Measurements from ENCODE around the gene ITIH2. TPM values are rescaled to one million over a fixed set of nuclear protein-coding genes. Genes with fewer than 3 reads are reported as not detected.

Gene ITIH2
- total RNA-seq, 4 donors from 2014 or later: not detected

DNA sequence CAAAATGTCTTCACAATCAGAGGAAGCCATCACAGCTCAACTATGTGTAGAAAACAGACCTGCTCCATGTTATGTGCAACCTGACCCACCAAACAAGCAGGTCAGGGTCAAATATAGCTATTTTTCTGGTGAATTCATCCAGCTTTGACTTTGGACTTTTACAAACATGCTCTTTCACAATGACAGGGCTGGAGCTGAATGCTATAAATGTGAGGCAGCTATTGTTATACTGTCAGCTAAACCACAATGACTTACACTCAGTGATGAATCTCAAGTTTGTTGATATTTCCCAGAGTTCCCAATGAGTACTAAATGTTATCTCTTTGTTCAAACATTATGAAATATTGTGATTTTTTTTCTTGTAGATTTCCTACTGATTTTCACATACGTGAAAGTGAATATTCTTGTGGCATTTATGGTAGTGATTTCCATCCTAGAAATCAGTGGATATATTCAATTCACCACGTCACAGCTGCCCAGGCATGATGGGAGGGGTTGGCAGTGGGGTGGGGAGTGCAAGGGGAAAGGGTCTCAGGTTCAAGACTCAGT is 2.5 kb upstream of the ITIH2 start:
- no peak for DNase-seq (ENCODE audit: extremely low spot score)
- H3K27ac ChIP-seq (replicated peaks in 1 of 4): no peak overlapping the region
- intact Hi-C loops (cut with DNase I): no loop called here
- no peaks in the 10 kb centered on the region for H3K9me3 ChIP-seq
- WGBS: 50% methylated on average over 2 of the region's 2 CpGs
- H3K36me3 ChIP-seq: no peaks in the 10 kb centered on the region
- H3K27me3 ChIP-seq: peaks cover 0 to 31% (median 0%) of the 10 kb centered on the region in 4 donors
- no peak overlapping the region for H3K4me3 ChIP-seq
- no peak for TF ChIP-seq EP300 (IDR thresholded peaks at IDR 0.05)
- no peak for TF ChIP-seq POLR2AphosphoS5 (IDR thresholded peaks at IDR 0.05)
- no peak for TF ChIP-seq POLR2A (IDR thresholded peaks at IDR 0.05; ENCODE audit: low read depth)
- no peak for TF ChIP-seq CTCF (IDR thresholded peaks at IDR 0.05)
- peaks cover 5 to 16% (median 12%) of the 10 kb centered on the region in 4 donors for H3K4me1 ChIP-seq

GRCh38 chr10:7701158-7701742 is 1.9 kb upstream of the ITIH2 start:
- Histone ChIP-seq H3K4me1 (peaks cover 5 to 14% (median 10%) of the 10 kb centered on the region in 4 donors), H3K27ac (replicated peaks in 1 of 4) (no peak overlapping the region), H3K36me3 (no peaks in the 10 kb centered on the region), H3K27me3 (peaks cover 0 to 35% (median 0%) of the 10 kb centered on the region in 4 donors), H3K9me3 (no peaks in the 10 kb centered on the region), H3K4me3 (no peak overlapping the region)
- intact Hi-C loops (cut with DNase I): no loop called here
- TF ChIP-seq EP300 (IDR thresholded peaks at IDR 0.05): no peak
- no peak for TF ChIP-seq POLR2AphosphoS5 (IDR thresholded peaks at IDR 0.05)
- TF ChIP-seq POLR2A (IDR thresholded peaks at IDR 0.05; ENCODE audit: low read depth): no peak
- TF ChIP-seq CTCF (IDR thresholded peaks at IDR 0.05): no peak
- DNase-seq (ENCODE audit: extremely low spot score): no peak
- 76% methylated on average over 8 of the region's 8 CpGs for WGBS

DNA sequence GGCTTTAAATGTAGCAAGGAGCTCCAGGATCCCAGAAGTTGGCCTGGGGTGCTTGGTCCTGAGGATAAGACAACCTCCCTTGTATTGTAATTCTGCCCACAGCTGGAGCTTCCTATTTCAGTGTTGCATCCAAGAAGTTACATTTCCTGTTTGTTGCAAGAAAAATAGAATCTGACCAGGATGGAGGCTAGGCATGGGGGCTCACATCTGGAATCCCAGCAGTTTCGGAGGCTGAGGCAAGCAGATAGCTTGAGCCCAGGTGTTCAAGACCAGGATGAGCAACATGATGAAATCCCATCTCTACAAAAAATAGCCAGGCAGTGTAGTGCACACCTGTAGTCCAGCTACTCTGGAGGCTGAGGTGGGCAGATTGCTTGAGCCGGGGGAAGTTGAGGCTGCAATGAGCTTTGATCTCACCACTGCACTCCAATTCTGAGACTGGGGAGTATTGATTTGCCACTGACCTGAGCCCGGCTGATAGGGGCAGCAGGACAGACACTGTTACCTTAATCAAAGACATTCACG is 766 bp upstream of the ITIH2 start:
- H3K9me3 ChIP-seq: no peaks in the 10 kb centered on the region
- H3K4me1 ChIP-seq: peaks cover 0 to 3% (median 1%) of the 10 kb centered on the region in 4 donors
- intact Hi-C loops (cut with DNase I): no loop called here
- H3K4me3 ChIP-seq: no peak overlapping the region
- H3K27ac ChIP-seq (replicated peaks in 1 of 4): no peak overlapping the region
- 92% methylated on average over 4 of the region's 4 CpGs for WGBS
- no peaks in the 10 kb centered on the region for H3K36me3 ChIP-seq
- peaks cover 0 to 40% (median 0%) of the 10 kb centered on the region in 4 donors for H3K27me3 ChIP-seq
- DNase-seq (ENCODE audit: extremely low spot score): no peak
- no peak for TF ChIP-seq EP300 (IDR thresholded peaks at IDR 0.05)
- TF ChIP-seq POLR2A (IDR thresholded peaks at IDR 0.05; ENCODE audit: low read depth): no peak
- no peak for TF ChIP-seq CTCF (IDR thresholded peaks at IDR 0.05)
- TF ChIP-seq POLR2AphosphoS5 (IDR thresholded peaks at IDR 0.05): no peak

DNA sequence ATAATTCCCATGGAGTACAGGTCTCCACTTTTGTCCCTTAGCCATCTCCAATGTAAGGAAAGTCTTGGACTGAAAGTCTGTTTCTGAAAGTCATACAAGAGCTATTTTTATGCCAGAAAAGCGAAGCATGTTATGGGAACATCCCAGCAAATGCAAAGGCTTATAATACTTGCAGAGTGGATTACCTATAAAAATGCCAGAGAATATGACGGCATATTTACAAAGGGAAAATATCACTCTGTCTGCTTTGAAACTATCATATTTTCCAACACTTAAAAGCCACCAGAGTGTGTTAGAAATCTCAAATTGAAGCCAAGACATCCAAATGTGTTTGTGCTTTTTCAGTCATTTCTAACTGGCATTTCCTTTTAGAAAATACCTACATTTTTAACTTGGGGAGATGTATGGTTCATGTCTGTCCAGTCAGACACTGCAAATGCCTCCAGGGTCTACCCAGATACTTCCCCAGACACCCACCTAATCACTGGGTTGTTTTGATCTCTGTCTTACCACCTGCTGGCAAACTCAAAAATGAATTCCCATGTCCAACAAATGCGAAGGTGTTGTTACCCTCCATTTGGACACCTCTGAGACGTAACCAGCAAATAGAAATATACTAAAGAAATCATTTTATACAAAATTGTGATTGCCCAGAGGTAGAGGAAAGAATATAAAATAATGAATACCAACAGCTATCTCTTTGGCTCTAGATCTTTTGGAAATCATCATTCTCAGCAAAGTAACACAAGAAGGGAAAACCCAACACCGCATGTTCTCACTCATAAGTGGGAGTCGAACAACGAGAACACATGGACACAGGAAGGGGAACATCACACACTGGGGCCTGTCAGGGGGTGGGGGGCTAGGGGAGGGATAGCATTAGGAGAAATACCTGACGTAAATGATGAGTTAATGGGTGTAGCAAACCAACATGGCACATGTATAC is 1.2 kb downstream of the ITIH2 start:
- TF ChIP-seq CTCF (IDR thresholded peaks at IDR 0.05): no peak
- no peak for TF ChIP-seq EP300 (IDR thresholded peaks at IDR 0.05)
- WGBS: 74% methylated on average over 8 of the region's 8 CpGs
- no peaks in the 10 kb centered on the region for H3K9me3 ChIP-seq

More for the DNA sequence above, 1.2 kb downstream of the ITIH2 start:
- intact Hi-C loops (cut with DNase I): no loop called here
- H3K4me1 ChIP-seq: no peaks in the 10 kb centered on the region
- no peak overlapping the region for H3K27ac ChIP-seq (replicated peaks in 1 of 4)
- H3K36me3 ChIP-seq: no peaks in the 10 kb centered on the region
- H3K4me3 ChIP-seq: no peak overlapping the region
- DNase-seq (ENCODE audit: extremely low spot score): no peak
- H3K27me3 ChIP-seq: peaks cover 0 to 40% (median 0%) of the 10 kb centered on the region in 4 donors
